ENCODE measurements around the gene HINT3.

DNA sequence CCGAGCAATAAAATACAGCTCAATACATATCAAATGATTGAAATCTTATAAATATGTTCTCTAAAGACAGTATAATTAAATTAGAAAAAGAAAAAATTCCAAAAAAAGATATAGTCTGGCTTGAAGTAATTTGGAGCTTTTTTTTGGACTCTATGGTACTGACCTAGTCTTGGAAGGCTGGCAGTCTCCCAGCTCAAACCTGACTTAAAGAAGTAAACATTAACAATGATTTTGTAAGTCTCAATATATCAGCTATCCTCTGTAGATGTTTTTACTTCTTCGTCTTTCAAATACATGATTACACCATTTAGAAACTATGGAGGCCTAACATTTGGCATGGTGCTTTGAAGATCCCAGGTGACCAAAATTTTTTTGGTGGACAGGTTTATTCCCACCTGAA lies 14.2 kb downstream of the HINT3 start:
- TF ChIP-seq, protein P1, sequence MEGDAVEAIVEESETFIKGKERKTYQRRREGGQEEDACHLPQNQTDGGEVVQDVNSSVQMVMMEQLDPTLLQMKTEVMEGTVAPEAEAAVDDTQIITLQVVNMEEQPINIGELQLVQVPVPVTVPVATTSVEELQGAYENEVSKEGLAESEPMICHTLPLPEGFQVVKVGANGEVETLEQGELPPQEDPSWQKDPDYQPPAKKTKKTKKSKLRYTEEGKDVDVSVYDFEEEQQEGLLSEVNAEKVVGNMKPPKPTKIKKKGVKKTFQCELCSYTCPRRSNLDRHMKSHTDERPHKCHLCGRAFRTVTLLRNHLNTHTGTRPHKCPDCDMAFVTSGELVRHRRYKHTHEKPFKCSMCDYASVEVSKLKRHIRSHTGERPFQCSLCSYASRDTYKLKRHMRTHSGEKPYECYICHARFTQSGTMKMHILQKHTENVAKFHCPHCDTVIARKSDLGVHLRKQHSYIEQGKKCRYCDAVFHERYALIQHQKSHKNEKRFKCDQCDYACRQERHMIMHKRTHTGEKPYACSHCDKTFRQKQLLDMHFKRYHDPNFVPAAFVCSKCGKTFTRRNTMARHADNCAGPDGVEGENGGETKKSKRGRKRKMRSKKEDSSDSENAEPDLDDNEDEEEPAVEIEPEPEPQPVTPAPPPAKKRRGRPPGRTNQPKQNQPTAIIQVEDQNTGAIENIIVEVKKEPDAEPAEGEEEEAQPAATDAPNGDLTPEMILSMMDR (IDR thresholded peaks at IDR 0.05; ENCODE audit: low read depth, low read length, missing input control), result no peak
- no peak for TF ChIP-seq RAD21 (IDR thresholded peaks at IDR 0.05)
- TF ChIP-seq, protein P2, sequence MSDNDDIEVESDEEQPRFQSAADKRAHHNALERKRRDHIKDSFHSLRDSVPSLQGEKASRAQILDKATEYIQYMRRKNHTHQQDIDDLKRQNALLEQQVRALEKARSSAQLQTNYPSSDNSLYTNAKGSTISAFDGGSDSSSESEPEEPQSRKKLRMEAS (IDR thresholded peaks at IDR 0.05), result no peak
- no peak for TF ChIP-seq YY1 (IDR thresholded peaks at IDR 0.05)
- TF ChIP-seq SP1 (IDR thresholded peaks at IDR 0.05), result no peak
- TF ChIP-seq, protein P3, sequence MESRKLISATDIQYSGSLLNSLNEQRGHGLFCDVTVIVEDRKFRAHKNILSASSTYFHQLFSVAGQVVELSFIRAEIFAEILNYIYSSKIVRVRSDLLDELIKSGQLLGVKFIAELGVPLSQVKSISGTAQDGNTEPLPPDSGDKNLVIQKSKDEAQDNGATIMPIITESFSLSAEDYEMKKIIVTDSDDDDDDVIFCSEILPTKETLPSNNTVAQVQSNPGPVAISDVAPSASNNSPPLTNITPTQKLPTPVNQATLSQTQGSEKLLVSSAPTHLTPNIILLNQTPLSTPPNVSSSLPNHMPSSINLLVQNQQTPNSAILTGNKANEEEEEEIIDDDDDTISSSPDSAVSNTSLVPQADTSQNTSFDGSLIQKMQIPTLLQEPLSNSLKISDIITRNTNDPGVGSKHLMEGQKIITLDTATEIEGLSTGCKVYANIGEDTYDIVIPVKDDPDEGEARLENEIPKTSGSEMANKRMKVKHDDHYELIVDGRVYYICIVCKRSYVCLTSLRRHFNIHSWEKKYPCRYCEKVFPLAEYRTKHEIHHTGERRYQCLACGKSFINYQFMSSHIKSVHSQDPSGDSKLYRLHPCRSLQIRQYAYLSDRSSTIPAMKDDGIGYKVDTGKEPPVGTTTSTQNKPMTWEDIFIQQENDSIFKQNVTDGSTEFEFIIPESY (IDR thresholded peaks at IDR 0.05), result no peak
- TF ChIP-seq JUND (IDR thresholded peaks at IDR 0.05), result no peak
- no peak for TF ChIP-seq FOXA1 (IDR thresholded peaks at IDR 0.05)
- TF ChIP-seq, protein P4, sequence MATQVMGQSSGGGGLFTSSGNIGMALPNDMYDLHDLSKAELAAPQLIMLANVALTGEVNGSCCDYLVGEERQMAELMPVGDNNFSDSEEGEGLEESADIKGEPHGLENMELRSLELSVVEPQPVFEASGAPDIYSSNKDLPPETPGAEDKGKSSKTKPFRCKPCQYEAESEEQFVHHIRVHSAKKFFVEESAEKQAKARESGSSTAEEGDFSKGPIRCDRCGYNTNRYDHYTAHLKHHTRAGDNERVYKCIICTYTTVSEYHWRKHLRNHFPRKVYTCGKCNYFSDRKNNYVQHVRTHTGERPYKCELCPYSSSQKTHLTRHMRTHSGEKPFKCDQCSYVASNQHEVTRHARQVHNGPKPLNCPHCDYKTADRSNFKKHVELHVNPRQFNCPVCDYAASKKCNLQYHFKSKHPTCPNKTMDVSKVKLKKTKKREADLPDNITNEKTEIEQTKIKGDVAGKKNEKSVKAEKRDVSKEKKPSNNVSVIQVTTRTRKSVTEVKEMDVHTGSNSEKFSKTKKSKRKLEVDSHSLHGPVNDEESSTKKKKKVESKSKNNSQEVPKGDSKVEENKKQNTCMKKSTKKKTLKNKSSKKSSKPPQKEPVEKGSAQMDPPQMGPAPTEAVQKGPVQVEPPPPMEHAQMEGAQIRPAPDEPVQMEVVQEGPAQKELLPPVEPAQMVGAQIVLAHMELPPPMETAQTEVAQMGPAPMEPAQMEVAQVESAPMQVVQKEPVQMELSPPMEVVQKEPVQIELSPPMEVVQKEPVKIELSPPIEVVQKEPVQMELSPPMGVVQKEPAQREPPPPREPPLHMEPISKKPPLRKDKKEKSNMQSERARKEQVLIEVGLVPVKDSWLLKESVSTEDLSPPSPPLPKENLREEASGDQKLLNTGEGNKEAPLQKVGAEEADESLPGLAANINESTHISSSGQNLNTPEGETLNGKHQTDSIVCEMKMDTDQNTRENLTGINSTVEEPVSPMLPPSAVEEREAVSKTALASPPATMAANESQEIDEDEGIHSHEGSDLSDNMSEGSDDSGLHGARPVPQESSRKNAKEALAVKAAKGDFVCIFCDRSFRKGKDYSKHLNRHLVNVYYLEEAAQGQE (IDR thresholded peaks at IDR 0.05), result no peak
- TF ChIP-seq GABPA (IDR thresholded peaks at IDR 0.05 in 1 of 2, conservative IDR thresholded peaks at IDR 0.05 in 1 of 2), result no peak
